ENCODE results near the gene SH3PXD2A. TPM values are rescaled to one million over a fixed set of nuclear protein-coding genes. Genes with fewer than 3 reads are reported as not detected.

Gene SH3PXD2A
- total and polyA plus RNA-seq, 2 of the 4 experiments (the other 2 are of a cell fraction): 6.3 to 23.0 TPM

DNA sequence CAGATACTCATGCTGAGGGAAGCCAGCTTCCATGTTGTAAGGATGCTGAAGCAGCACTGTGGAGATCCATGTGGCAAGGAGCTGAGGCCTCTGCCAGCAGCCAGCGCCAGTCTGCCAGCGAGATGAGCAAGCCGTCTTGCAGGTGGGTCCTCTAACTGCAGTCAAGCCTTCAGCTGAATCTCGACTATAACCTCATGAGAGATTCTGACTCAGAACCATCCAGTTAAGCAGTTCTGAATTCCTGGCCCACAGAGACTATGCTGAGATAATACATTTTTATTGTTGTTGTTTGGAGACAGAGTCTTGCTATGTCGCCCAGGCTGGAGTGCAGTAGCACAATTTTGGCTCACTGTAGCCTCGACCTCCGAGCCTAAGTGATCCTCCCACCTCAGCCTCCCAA, 105.6 kb downstream of the SH3PXD2A start:
- Histone ChIP-seq H3K23ac (ENCODE audit: low read depth, low read length) (no peak overlapping the region), H4K5ac (ENCODE audit: low read depth, low read length) (no peak overlapping the region), H4K8ac (ENCODE audit: low read depth in 2 of 2, low read length in 2 of 2) (no peak overlapping the region), H2BK120ac (ENCODE audit: low read depth, low read length) (no peak overlapping the region), H3K9ac (ENCODE audit: low read depth, low read length) (no peak overlapping the region), H3K14ac (replicated peaks; ENCODE audit: low read depth, low read length) (no peak overlapping the region), H3K18ac (ENCODE audit: low read depth, low read length) (no peak overlapping the region), H3K27me3 (ENCODE audit: control insufficient read depth, insufficient read depth, low read length) (no peaks in the 10 kb centered on the region), H2AK5ac (ENCODE audit: low read depth, low read length) (no peak overlapping the region), H2AFZ (replicated peaks; ENCODE audit: low read length, poor library complexity) (no peak overlapping the region), H3K4ac (ENCODE audit: low read depth, low read length) (no peak overlapping the region), H3K4me3 (ENCODE audit: insufficient read depth, low read depth, low read length) (no peak overlapping the region), H3K36me3 (ENCODE audit: control insufficient read depth, insufficient read depth, low read length) (no peaks in the 10 kb centered on the region), H4K20me1 (ENCODE audit: insufficient read depth, low read length) (no peaks in the 10 kb centered on the region), H3K9me3 (ENCODE audit: control insufficient read depth, insufficient read depth, low read length) (no peaks in the 10 kb centered on the region), H3K9me1 (ENCODE audit: insufficient read depth, low read length) (no peaks in the 10 kb centered on the region), H3K4me1 (ENCODE audit: control insufficient read depth, insufficient read depth, low read length) (peaks cover 5% of the 10 kb centered on the region; the same call in 1 of the 2 replicates), H2BK20ac (ENCODE audit: low read depth, low read length) (no peak overlapping the region), H3K56ac (ENCODE audit: extremely low read depth, insufficient read depth, low read length) (no peak overlapping the region), H3K4me2 (ENCODE audit: low read depth, low read length) (no peak overlapping the region), H4K91ac (ENCODE audit: insufficient read depth, low read depth, low read length) (no peak overlapping the region), H2AK9ac (replicated peaks; ENCODE audit: low read depth, low read length, poor library complexity) (no peak overlapping the region), H3K79me1 (ENCODE audit: low read depth in 1 of 2, low read length in 2 of 2) (peaks cover 0 to 19% of the 10 kb centered on the region in 2 experiments; a peak in 2 of 4 replicates), H2BK5ac (ENCODE audit: low read depth, low read length, poor library complexity, severe bottlenecking) (no peak overlapping the region), H2BK15ac (ENCODE audit: low read depth, low read length) (no peak overlapping the region), H3K27ac (ENCODE audit: insufficient read depth, low read length) (no peak overlapping the region)
- ATAC-seq (ENCODE audit: low read depth) (no peak), DNase-seq (no peak)
- ChIA-PET POLR2A (ENCODE audit: unreplicated experiment) (no interaction called here), CTCF (no interaction called here)
- BruUV-seq (replicated peaks): no TSS peak
- TF ChIP-seq, protein P1, sequence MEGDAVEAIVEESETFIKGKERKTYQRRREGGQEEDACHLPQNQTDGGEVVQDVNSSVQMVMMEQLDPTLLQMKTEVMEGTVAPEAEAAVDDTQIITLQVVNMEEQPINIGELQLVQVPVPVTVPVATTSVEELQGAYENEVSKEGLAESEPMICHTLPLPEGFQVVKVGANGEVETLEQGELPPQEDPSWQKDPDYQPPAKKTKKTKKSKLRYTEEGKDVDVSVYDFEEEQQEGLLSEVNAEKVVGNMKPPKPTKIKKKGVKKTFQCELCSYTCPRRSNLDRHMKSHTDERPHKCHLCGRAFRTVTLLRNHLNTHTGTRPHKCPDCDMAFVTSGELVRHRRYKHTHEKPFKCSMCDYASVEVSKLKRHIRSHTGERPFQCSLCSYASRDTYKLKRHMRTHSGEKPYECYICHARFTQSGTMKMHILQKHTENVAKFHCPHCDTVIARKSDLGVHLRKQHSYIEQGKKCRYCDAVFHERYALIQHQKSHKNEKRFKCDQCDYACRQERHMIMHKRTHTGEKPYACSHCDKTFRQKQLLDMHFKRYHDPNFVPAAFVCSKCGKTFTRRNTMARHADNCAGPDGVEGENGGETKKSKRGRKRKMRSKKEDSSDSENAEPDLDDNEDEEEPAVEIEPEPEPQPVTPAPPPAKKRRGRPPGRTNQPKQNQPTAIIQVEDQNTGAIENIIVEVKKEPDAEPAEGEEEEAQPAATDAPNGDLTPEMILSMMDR (conservative IDR thresholded peaks at IDR 0.05; ENCODE audit: low read depth, low read length): no peak
- TF ChIP-seq, protein P2, sequence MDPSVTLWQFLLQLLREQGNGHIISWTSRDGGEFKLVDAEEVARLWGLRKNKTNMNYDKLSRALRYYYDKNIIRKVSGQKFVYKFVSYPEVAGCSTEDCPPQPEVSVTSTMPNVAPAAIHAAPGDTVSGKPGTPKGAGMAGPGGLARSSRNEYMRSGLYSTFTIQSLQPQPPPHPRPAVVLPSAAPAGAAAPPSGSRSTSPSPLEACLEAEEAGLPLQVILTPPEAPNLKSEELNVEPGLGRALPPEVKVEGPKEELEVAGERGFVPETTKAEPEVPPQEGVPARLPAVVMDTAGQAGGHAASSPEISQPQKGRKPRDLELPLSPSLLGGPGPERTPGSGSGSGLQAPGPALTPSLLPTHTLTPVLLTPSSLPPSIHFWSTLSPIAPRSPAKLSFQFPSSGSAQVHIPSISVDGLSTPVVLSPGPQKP (IDR thresholded peaks at IDR 0.05; ENCODE audit: borderline replicate concordance, low read depth, low read length): no peak
- TF ChIP-seq CHD1 (IDR thresholded peaks at IDR 0.05; ENCODE audit: low read depth, low read length) (no peak), RFX5 (IDR thresholded peaks at IDR 0.05; ENCODE audit: low read depth, low read length) (no peak), SMC3 (IDR thresholded peaks at IDR 0.05; ENCODE audit: low read depth, low read length) (no peak), POLR2A (IDR thresholded peaks at IDR 0.05; ENCODE audit: low read depth, low read length) (no peak), NFE2L2 (IDR thresholded peaks at IDR 0.05; ENCODE audit: low read depth, low read length) (no peak)
- 100% methylated on average over 3 of the region's 7 CpGs; no CpG with 5 or more reads in 1 of the 2 experiments for WGBS, 2 experiments (ENCODE audit: extremely low coverage in 2 of 2, insufficient read length in 1 of 2)
- intact Hi-C loops (cut with micrococcal nuclease) (no loop called here), dilution Hi-C loops (cut with HindIII; ENCODE audit: low sequenced_read_pairs, unreplicated experiment) (no loop called here), in situ Hi-C loops (cut with MboI; ENCODE audit: low sequenced_read_pairs) (no loop called here)
